Measurements from ENCODE around the gene LGR6. TPM values are rescaled to one million over a fixed set of nuclear protein-coding genes. Genes with fewer than 3 reads are reported as not detected.

LGR6 gene
- total RNA-seq, 1 donor from 2014 or later, result 3.1 TPM

GRCh38 chr1:202201971-202202370, 8.4 kb downstream of the LGR6 start:
- DNase-seq (ENCODE audit: low spot score in 2 of 2, unreplicated experiment in 2 of 2), result no peak
- H3K9me3 Mint-ChIP-seq, result no peaks in the 10 kb centered on the region
- H3K27ac Mint-ChIP-seq, result no peak overlapping the region
- H3K4me3 Mint-ChIP-seq, result no peak overlapping the region
- TF ChIP-seq, protein P1, sequence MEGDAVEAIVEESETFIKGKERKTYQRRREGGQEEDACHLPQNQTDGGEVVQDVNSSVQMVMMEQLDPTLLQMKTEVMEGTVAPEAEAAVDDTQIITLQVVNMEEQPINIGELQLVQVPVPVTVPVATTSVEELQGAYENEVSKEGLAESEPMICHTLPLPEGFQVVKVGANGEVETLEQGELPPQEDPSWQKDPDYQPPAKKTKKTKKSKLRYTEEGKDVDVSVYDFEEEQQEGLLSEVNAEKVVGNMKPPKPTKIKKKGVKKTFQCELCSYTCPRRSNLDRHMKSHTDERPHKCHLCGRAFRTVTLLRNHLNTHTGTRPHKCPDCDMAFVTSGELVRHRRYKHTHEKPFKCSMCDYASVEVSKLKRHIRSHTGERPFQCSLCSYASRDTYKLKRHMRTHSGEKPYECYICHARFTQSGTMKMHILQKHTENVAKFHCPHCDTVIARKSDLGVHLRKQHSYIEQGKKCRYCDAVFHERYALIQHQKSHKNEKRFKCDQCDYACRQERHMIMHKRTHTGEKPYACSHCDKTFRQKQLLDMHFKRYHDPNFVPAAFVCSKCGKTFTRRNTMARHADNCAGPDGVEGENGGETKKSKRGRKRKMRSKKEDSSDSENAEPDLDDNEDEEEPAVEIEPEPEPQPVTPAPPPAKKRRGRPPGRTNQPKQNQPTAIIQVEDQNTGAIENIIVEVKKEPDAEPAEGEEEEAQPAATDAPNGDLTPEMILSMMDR (IDR thresholded peaks at IDR 0.05; ENCODE audit: unreplicated experiment), result no peak
- no peaks in the 10 kb centered on the region for H3K36me3 Mint-ChIP-seq
- peaks cover 21% of the 10 kb centered on the region for H3K4me1 Mint-ChIP-seq
- H3K27me3 Mint-ChIP-seq (ENCODE audit: low read depth), result peaks cover 7% of the 10 kb centered on the region

GRCh38 chr1:202202500-202203168, 9.0 kb downstream of the LGR6 start:
- Mint-ChIP-seq H3K36me3 (no peaks in the 10 kb centered on the region), H3K4me3 (no peak overlapping the region), H3K9me3 (no peaks in the 10 kb centered on the region), H3K27me3 (ENCODE audit: low read depth) (peaks cover 3% of the 10 kb centered on the region), H3K27ac (no peak overlapping the region), H3K4me1 (peaks cover 23% of the 10 kb centered on the region)
- TF ChIP-seq, protein P1 (IDR thresholded peaks at IDR 0.05; ENCODE audit: unreplicated experiment), result no peak
- DNase-seq (ENCODE audit: low spot score in 2 of 2, unreplicated experiment in 2 of 2), result no peak

DNA sequence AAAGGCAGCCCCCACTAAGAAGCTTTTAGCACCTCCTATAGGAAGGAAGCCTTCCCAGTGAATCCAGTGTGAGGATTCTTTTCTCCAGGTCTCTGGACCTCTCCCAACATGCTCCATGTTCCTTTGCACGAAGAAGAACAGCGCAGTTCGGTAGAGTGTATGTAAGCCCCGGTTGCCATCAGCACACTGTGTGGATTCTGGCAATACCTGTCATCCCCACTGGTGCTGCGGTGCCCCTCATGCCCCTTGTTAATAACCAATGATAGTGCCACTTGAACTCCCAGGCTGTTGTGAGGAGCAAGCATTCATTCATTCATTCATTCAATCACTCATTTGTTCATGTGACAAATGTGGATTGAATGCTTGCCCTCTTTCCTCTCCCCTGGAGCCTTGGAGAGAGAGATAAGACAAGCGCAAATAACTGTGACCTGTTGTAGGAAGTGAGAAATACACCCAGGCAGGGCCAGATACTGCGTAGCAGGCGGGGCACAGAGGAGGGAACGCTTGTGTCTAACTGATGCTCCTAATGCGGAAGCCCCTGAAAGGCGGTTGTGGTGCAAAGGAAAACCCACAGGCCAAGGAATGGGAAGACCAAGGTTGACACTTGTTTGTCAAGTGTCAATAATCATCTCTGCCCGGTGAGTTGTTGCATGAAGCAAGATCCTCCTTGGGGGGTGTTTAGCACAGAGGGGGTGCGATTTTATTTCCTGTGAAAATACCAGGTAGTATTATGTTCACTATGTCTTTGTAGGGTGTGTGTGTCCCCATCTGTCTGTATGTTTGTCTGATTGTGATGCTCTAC, 9.8 kb downstream of the LGR6 start:
- Mint-ChIP-seq H3K36me3 (no peaks in the 10 kb centered on the region), H3K4me3 (no peak overlapping the region), H3K9me3 (no peaks in the 10 kb centered on the region), H3K27me3 (ENCODE audit: low read depth) (no peaks in the 10 kb centered on the region), H3K4me1 (peaks cover 24% of the 10 kb centered on the region), H3K27ac (no peak overlapping the region)
- no peak for DNase-seq (ENCODE audit: low spot score in 2 of 2, unreplicated experiment in 2 of 2)
- TF ChIP-seq, protein P1 (IDR thresholded peaks at IDR 0.05; ENCODE audit: unreplicated experiment), result no peak

DNA sequence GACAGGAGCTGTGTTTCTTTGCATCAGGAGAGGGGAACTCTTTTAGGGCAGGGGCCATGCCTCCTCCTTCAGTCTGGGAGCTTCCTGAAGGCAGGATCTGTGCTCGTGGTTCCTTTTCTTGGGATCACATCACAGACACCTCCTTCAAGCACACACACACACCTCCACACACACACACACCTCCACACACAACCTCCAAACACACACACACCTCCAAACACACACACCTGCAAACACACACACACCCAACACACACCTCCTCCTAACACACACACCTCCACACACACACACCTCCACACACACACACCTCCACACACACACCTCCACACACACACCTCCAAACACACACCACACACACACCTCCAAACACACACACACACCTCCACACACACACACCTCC, 10.5 kb downstream of the LGR6 start:
- H3K27me3 Mint-ChIP-seq (ENCODE audit: low read depth), result no peaks in the 10 kb centered on the region
- H3K4me1 Mint-ChIP-seq, result peaks cover 22% of the 10 kb centered on the region
- no peak overlapping the region for H3K27ac Mint-ChIP-seq
- TF ChIP-seq, protein P1 (IDR thresholded peaks at IDR 0.05; ENCODE audit: unreplicated experiment), result no peak
- H3K4me3 Mint-ChIP-seq, result no peak overlapping the region
- H3K36me3 Mint-ChIP-seq, result no peaks in the 10 kb centered on the region
- H3K9me3 Mint-ChIP-seq, result no peaks in the 10 kb centered on the region
- DNase-seq (ENCODE audit: low spot score in 2 of 2, unreplicated experiment in 2 of 2), result no peak

- H3K36me3 Mint-ChIP-seq, result no peaks in the 10 kb centered on the region
- H3K27me3 Mint-ChIP-seq (ENCODE audit: low read depth), result no peaks in the 10 kb centered on the region
- no peaks in the 10 kb centered on the region for H3K9me3 Mint-ChIP-seq
- H3K4me1 Mint-ChIP-seq, result peaks cover 13% of the 10 kb centered on the region
- H3K4me3 Mint-ChIP-seq, result no peak overlapping the region
- no peak for DNase-seq (ENCODE audit: low spot score in 2 of 2, unreplicated experiment in 2 of 2)
- TF ChIP-seq, protein P1 (IDR thresholded peaks at IDR 0.05; ENCODE audit: unreplicated experiment), result no peak
- H3K27ac Mint-ChIP-seq, result no peak overlapping the region
Measured at GRCh38 chr1:202205523-202206190, 12.1 kb downstream of the LGR6 start.

Measured in mesothelial cell of epicardium (in vitro differentiated cells).